Measurements from ENCODE around the gene PLAU. TPM values are rescaled to one million over a fixed set of nuclear protein-coding genes. Genes with fewer than 3 reads are reported as not detected.
A peak's percentile ranks its signal among the peaks of the same experiment; 100 is the strongest.

The PLAU gene
- total and polyA plus RNA-seq, 9 of the 15 experiments (the other 6 are each of a cell fraction or from before 2014, with no cell fraction given), result 2.1 to 16.9 (median 3.3) TPM

GRCh38 chr10:73881221-73881919 lies 29.6 kb upstream of the PLAU start (continued):
- TF ChIP-seq NELFE (IDR thresholded peaks at IDR 0.05; ENCODE audit: insufficient read depth, insufficient read length), result no peak

GRCh38 chr10:73884017-73884416 lies 26.9 kb upstream of the PLAU start:
- ChIA-PET CTCF (ENCODE audit: low intra/inter-chr PET ratio) (interaction anchor here (4.9 kb wide), 1 partner anchor 57 kb away, joined by 39 read pairs; no protein-coding TSS in a partner anchor), POLR2A (no interaction called here)
- no peaks in the 10 kb centered on the region for H3K79me2 ChIP-seq (ENCODE audit: control insufficient read depth, insufficient read depth, low read length)
- no peaks in the 10 kb centered on the region for H3K9me3 ChIP-seq (replicated peaks; ENCODE audit: control insufficient read depth, insufficient read depth, low read depth, low read length)
- H3K4me2 ChIP-seq (ENCODE audit: insufficient read depth, low read length), result no peak overlapping the region
- 27% methylated on average over 3 of the region's 3 CpGs for WGBS (ENCODE audit: insufficient coverage, low coverage, missing lambda C conversion rate)
- H3K4me3 ChIP-seq, result no peak overlapping the region
- in situ Hi-C loops (cut with MboI), result loop anchor here (5.0 to 10.0 kb wide), 3 partner anchors 37 to 351 kb away; no protein-coding TSS in a partner anchor
- H3K27me3 ChIP-seq (ENCODE audit: control insufficient read depth in 2 of 2, insufficient read depth in 2 of 2, low read length in 2 of 2), result no peaks in the 10 kb centered on the region
- no peaks in the 10 kb centered on the region for H4K20me1 ChIP-seq (replicated peaks; ENCODE audit: control insufficient read depth, insufficient read depth, low read length)
- no peaks in the 10 kb centered on the region for H3K9me1 ChIP-seq (ENCODE audit: control insufficient read depth, insufficient read depth, low read length)
- peaks cover 15 to 32% of the 10 kb centered on the region in 2 experiments for H3K4me1 ChIP-seq (replicated peaks in 1 of 2; ENCODE audit: control insufficient read depth in 2 of 2, insufficient read depth in 2 of 2, low read length in 2 of 2)
- intact Hi-C loops (cut with micrococcal nuclease), result no loop called here
- H3K27ac ChIP-seq (ENCODE audit: extremely low read depth, low read depth, low read length), result no peak overlapping the region
- ATAC-seq (no peak), DNase-seq (ENCODE audit: extremely low read depth in 1 of 4, low spot score in 3 of 4) (no peak), FAIRE-seq (no peak)
- H3K9ac ChIP-seq (ENCODE audit: insufficient read depth in 1 of 2, low read depth in 2 of 2, low read length in 2 of 2), result no peak overlapping the region
- no peaks in the 10 kb centered on the region for H3K36me3 ChIP-seq (ENCODE audit: control insufficient read depth, insufficient read depth, low read length)
- no TSS peak for BruUV-seq (replicated peaks)
- no peak overlapping the region for H2AFZ ChIP-seq (ENCODE audit: low read depth, low read length)
- TF ChIP-seq RBBP5 (IDR thresholded peaks at IDR 0.05; ENCODE audit: borderline replicate concordance, insufficient read depth, low read length, poor library complexity, severe bottlenecking), result no peak
- TF ChIP-seq THRB (CRISPR knock-in tag; conservative IDR thresholded peaks at IDR 0.05), result 0 out of 2 replicates have a peak, but pooled peaks have one; percentile 15
- peak; percentile 54; the same call in 1 of the 2 replicates for TF ChIP-seq NKRF (IDR thresholded peaks at IDR 0.05; ENCODE audit: borderline replicate concordance)
- TF ChIP-seq ARHGAP35 (IDR thresholded peaks at IDR 0.05; ENCODE audit: partially characterized antibody), result peak; percentile 15
- TF ChIP-seq PHB2 (IDR thresholded peaks at IDR 0.05; ENCODE audit: low read depth), result 0 out of 2 replicates have a peak, but pooled peaks have one; percentile 17
- TF ChIP-seq ZNF778 (CRISPR knock-in tag; IDR thresholded peaks at IDR 0.05), result no peak
- no peak for TF ChIP-seq KLF16 (IDR thresholded peaks at IDR 0.05)
- TF ChIP-seq NELFE (IDR thresholded peaks at IDR 0.05; ENCODE audit: insufficient read depth, insufficient read length), result no peak
- TF ChIP-seq ZKSCAN1 (IDR thresholded peaks at IDR 0.05; ENCODE audit: low read depth, low read length), result no peak
- TF ChIP-seq ARID3B (CRISPR knock-in tag; IDR thresholded peaks at IDR 0.05; ENCODE audit: borderline replicate concordance), result no peak
- no peak for TF ChIP-seq TAL1 (IDR thresholded peaks at IDR 0.05)
- 0 out of 2 replicates have a peak, but pooled peaks have one; percentile 19 for TF ChIP-seq PHF21A (IDR thresholded peaks at IDR 0.05; ENCODE audit: borderline replicate concordance, low read depth)
- peak in 1 of 2 experiments; percentile 36; a peak in 1 of 4 replicates for TF ChIP-seq HDAC1 (IDR thresholded peaks at IDR 0.05)
- TF ChIP-seq RFX5 (IDR thresholded peaks at IDR 0.05; ENCODE audit: low read depth, low read length), result no peak
- TF ChIP-seq TCFL5 (CRISPR knock-in tag; conservative IDR thresholded peaks at IDR 0.05), result no peak

Data from K562 (cell line).